WTC11 (cell line): ENCODE data around the gene SLPI. TPM values are rescaled to one million over a fixed set of nuclear protein-coding genes. Genes with fewer than 3 reads are reported as not detected.

Experiments used
- ATF1 ChIP-seq: sonication (generic); formaldehyde crosslinking; IDR thresholded peaks from 2 replicates; pipeline ENCODE4 v1.8.1; 2023; ENCODE audit warnings: mild to moderate bottlenecking, moderate library complexity, missing genetic modification reagents
- CREB1 ChIP-seq: sonication (generic); formaldehyde crosslinking; IDR thresholded peaks from 2 replicates; pipeline ENCODE4 v1.8.0; 2023; ENCODE audit warnings: mild to moderate bottlenecking, missing genetic modification reagents
- CTCF ChIP-seq: fragments of 200-600 bp; IDR thresholded peaks from 2 replicates; pipeline ENCODE4 v1.8.0; 2022; ENCODE audit warnings: antibody characterized with exemption
- E2F5 ChIP-seq: sonication (generic); formaldehyde crosslinking; IDR thresholded peaks from 2 replicates; pipeline ENCODE4 v1.8.1; 2022; ENCODE audit warnings: mild to moderate bottlenecking, moderate library complexity, missing genetic modification reagents
- ERG ChIP-seq: fragments of 250-450 bp; sonication (Bioruptor Pico); IDR thresholded peaks from 2 replicates; pipeline ENCODE4 v1.8.0; 2021; ENCODE audit warnings: mild to moderate bottlenecking
- FOXK1 ChIP-seq: sonication (generic); formaldehyde crosslinking; IDR thresholded peaks from 2 replicates; pipeline ENCODE4 v1.8.0; 2022; ENCODE audit warnings: mild to moderate bottlenecking, moderate library complexity, missing genetic modification reagents
- FOXP1 ChIP-seq: sonication (generic); formaldehyde crosslinking; IDR thresholded peaks from 2 replicates; pipeline ENCODE4 v1.8.0; 2022; ENCODE audit warnings: missing genetic modification reagents, mild to moderate bottlenecking, moderate library complexity, borderline replicate concordance
- FOXP4 ChIP-seq: sonication (generic); formaldehyde crosslinking; IDR thresholded peaks from 2 replicates; pipeline ENCODE4 v1.8.0; 2022; ENCODE audit warnings: mild to moderate bottlenecking, missing genetic modification reagents
- IRF2 ChIP-seq: sonication (generic); formaldehyde crosslinking; IDR thresholded peaks from 2 replicates; pipeline ENCODE4 v1.8.0; 2022; ENCODE audit warnings: low read depth, missing genetic modification reagents, borderline replicate concordance
- JAZF1 ChIP-seq: fragments of 250-450 bp; sonication (Bioruptor Pico); IDR thresholded peaks from 2 replicates; pipeline ENCODE4 v1.9.0; 2021; ENCODE audit warnings: moderate library complexity, mild to moderate bottlenecking, inconsistent platforms
- JUN ChIP-seq: sonication (generic); formaldehyde crosslinking; IDR thresholded peaks from 2 replicates; pipeline ENCODE4 v1.8.0; 2023; ENCODE audit warnings: mild to moderate bottlenecking, missing genetic modification reagents
- OVOL2 ChIP-seq: fragments of 250-450 bp; sonication (Bioruptor Pico); IDR thresholded peaks from 2 replicates; pipeline ENCODE4 v1.9.0; 2021; ENCODE audit warnings: mild to moderate bottlenecking, borderline replicate concordance
- SMAD3 ChIP-seq: sonication (generic); formaldehyde crosslinking; IDR thresholded peaks from 2 replicates; pipeline ENCODE4 v1.8.0; 2022; ENCODE audit warnings: missing genetic modification reagents, mild to moderate bottlenecking, borderline replicate concordance
- SOX15 ChIP-seq: fragments of 250-450 bp; sonication (Bioruptor Pico); IDR thresholded peaks from 2 replicates; pipeline ENCODE4 v1.9.0; 2021; ENCODE audit warnings: mild to moderate bottlenecking
- USF2 ChIP-seq: sonication (generic); formaldehyde crosslinking; IDR thresholded peaks from 2 replicates; pipeline ENCODE4 v1.8.1; 2023; ENCODE audit warnings: mild to moderate bottlenecking, missing genetic modification reagents, moderate library complexity
- ZBTB21 ChIP-seq: sonication (generic); formaldehyde crosslinking; IDR thresholded peaks from 2 replicates; pipeline ENCODE4 v1.8.1; 2023; ENCODE audit warnings: mild to moderate bottlenecking, missing genetic modification reagents, borderline replicate concordance
- ZBTB43 ChIP-seq: sonication (generic); formaldehyde crosslinking; IDR thresholded peaks from 2 replicates; pipeline ENCODE4 v1.8.1; 2023; ENCODE audit warnings: mild to moderate bottlenecking, missing genetic modification reagents
- ZNF138 ChIP-seq: sonication (generic); formaldehyde crosslinking; conservative IDR thresholded peaks from 2 replicates; pipeline ENCODE4 v1.8.1; 2022; ENCODE audit warnings: mild to moderate bottlenecking, moderate library complexity, missing genetic modification reagents
- ZNF416 ChIP-seq: fragments of 250-450 bp; sonication (Bioruptor Pico); IDR thresholded peaks from 2 replicates; pipeline ENCODE4 v1.9.0; 2021; ENCODE audit warnings: mild to moderate bottlenecking, inconsistent platforms
- ZNF423 ChIP-seq: fragments of 250-450 bp; sonication (Bioruptor Pico); IDR thresholded peaks from 2 replicates; pipeline ENCODE4 v2.1.2; 2022; ENCODE audit warnings: mild to moderate bottlenecking, moderate library complexity
- total RNA-seq: library from RNA; stranded (reverse); gene quantifications from 3 replicates; pipeline ENCODE4 v1.2.3, GENCODE V29; 2021
- TF ChIP-seq, protein P1 (sequence below): fragments of 250-450 bp; sonication (Bioruptor Pico); IDR thresholded peaks from 2 replicates; pipeline ENCODE4 v1.9.0; 2021; ENCODE audit warnings: moderate library complexity, mild to moderate bottlenecking, inconsistent platforms, borderline replicate concordance
- TF ChIP-seq, protein P2 (sequence below): sonication (generic); formaldehyde crosslinking; IDR thresholded peaks from 2 replicates; pipeline ENCODE4 v1.8.1; 2022; ENCODE audit warnings: low read depth, mild to moderate bottlenecking, moderate library complexity, missing genetic modification reagents, borderline replicate concordance
- TF ChIP-seq, protein P3 (sequence below): sonication (generic); formaldehyde crosslinking; IDR thresholded peaks from 2 replicates; pipeline ENCODE4 v1.8.0; 2022; ENCODE audit warnings: mild to moderate bottlenecking, missing genetic modification reagents

The SLPI gene
- total RNA-seq, 1 experiment from 2014 or later: 0.74 TPM

GRCh38 chr20:45293041-45294002, 39.0 kb upstream of the SLPI start (continued):
- TF ChIP-seq E2F5 (CRISPR knock-in tag) (peak; percentile 89), OVOL2 (no peak), ZNF423 (CRISPR knock-in tag) (no peak), ERG (CRISPR knock-in tag) (no peak), JUN (CRISPR knock-in tag) (peak; percentile 37; the same call in 1 of the 2 replicates), ZBTB21 (CRISPR knock-in tag) (peak; percentile 85), SMAD3 (CRISPR knock-in tag) (peak; percentile 82; the same call in 1 of the 2 replicates), FOXK1 (CRISPR knock-in tag) (peak; percentile 68), FOXP1 (peak; percentile 95), ZNF138 (CRISPR knock-in tag) (peak; percentile 94), ATF1 (CRISPR knock-in tag) (no peak), USF2 (CRISPR knock-in tag) (peak; percentile 54), IRF2 (CRISPR knock-in tag) (no peak), CREB1 (CRISPR knock-in tag) (peak; percentile 83; the same call in 1 of the 2 replicates), ZBTB43 (CRISPR knock-in tag) (peak; percentile 84), CTCF (peak; percentile 95), JAZF1 (no peak), ZNF416 (CRISPR knock-in tag) (no peak), SOX15 (no peak), FOXP4 (CRISPR knock-in tag) (peak; percentile 91)
- TF ChIP-seq, protein P1, sequence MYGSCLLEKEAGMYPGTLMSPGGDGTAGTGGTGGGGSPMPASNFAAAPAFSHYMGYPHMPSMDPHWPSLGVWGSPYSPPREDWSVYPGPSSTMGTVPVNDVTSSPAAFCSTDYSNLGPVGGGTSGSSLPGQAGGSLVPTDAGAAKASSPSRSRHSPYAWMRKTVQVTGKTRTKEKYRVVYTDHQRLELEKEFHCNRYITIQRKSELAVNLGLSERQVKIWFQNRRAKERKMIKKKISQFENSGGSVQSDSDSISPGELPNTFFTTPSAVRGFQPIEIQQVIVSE (CRISPR knock-in tag): no peak
- TF ChIP-seq, protein P2, sequence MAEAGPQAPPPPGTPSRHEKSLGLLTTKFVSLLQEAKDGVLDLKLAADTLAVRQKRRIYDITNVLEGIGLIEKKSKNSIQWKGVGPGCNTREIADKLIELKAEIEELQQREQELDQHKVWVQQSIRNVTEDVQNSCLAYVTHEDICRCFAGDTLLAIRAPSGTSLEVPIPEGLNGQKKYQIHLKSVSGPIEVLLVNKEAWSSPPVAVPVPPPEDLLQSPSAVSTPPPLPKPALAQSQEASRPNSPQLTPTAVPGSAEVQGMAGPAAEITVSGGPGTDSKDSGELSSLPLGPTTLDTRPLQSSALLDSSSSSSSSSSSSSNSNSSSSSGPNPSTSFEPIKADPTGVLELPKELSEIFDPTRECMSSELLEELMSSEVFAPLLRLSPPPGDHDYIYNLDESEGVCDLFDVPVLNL: peak; percentile 66; the same call in 1 of the 2 replicates
- TF ChIP-seq, protein P3, sequence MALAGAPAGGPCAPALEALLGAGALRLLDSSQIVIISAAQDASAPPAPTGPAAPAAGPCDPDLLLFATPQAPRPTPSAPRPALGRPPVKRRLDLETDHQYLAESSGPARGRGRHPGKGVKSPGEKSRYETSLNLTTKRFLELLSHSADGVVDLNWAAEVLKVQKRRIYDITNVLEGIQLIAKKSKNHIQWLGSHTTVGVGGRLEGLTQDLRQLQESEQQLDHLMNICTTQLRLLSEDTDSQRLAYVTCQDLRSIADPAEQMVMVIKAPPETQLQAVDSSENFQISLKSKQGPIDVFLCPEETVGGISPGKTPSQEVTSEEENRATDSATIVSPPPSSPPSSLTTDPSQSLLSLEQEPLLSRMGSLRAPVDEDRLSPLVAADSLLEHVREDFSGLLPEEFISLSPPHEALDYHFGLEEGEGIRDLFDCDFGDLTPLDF (CRISPR knock-in tag): peak; percentile 85
